ENCODE data around the gene PACRG.
"Not testable (repeated sequence)": the region's sequence is repeated elsewhere in the genome, so short reads cannot be mapped to it uniquely, and the experiment has no call there.

PACRG gene

GRCh38 chr6:162957062-162957461, 229.3 kb downstream of the PACRG start:
- no peak for DNase-seq

- no peak for DNase-seq
Measured at GRCh38 chr6:162960679-162961457, 233.1 kb downstream of the PACRG start.

GRCh38 chr6:162962093-162962492, 234.3 kb downstream of the PACRG start:
- DNase-seq, result no peak

- DNase-seq, result no peak
Measured at GRCh38 chr6:162963861-162964260, 236.1 kb downstream of the PACRG start.

GRCh38 chr6:162964488-162965140, 236.8 kb downstream of the PACRG start:
- peak; percentile 93 for DNase-seq

- no peak for DNase-seq
Measured at GRCh38 chr6:162965366-162965765, 237.6 kb downstream of the PACRG start.

GRCh38 chr6:162970246-162970645, 242.5 kb downstream of the PACRG start:
- no peak for DNase-seq

GRCh38 chr6:162971356-162971755, 243.6 kb downstream of the PACRG start:
- DNase-seq, result no peak

GRCh38 chr6:162973151-162973872, 245.5 kb downstream of the PACRG start:
- DNase-seq, result no peak

GRCh38 chr6:162973980-162974379, 246.2 kb downstream of the PACRG start:
- no peak for DNase-seq

GRCh38 chr6:162974685-162975084, 246.9 kb downstream of the PACRG start:
- DNase-seq, result no peak

- DNase-seq, result no peak
Measured at GRCh38 chr6:162976141-162976540, 248.4 kb downstream of the PACRG start.

- not testable (repeated sequence) for DNase-seq
Measured at GRCh38 chr6:162983234-162983633, 255.5 kb downstream of the PACRG start.

GRCh38 chr6:162998777-162999176, 271.0 kb downstream of the PACRG start:
- no peak for DNase-seq

GRCh38 chr6:162999575-163000285, 272.0 kb downstream of the PACRG start:
- DNase-seq, result no peak

GRCh38 chr6:163001330-163001729, 273.6 kb downstream of the PACRG start:
- DNase-seq, result no peak

- DNase-seq, result no peak
Measured at GRCh38 chr6:163008186-163008585, 280.4 kb downstream of the PACRG start.

- DNase-seq, result no peak
Measured at GRCh38 chr6:163008626-163009025, 280.9 kb downstream of the PACRG start.

GRCh38 chr6:163010145-163010544, 282.4 kb downstream of the PACRG start:
- DNase-seq, result no peak

- no peak for DNase-seq
Measured at GRCh38 chr6:163014736-163015135, 287.0 kb downstream of the PACRG start.

GRCh38 chr6:163017801-163018200, 290.0 kb downstream of the PACRG start:
- DNase-seq, result no peak

GRCh38 chr6:163019926-163020325, 292.2 kb downstream of the PACRG start:
- DNase-seq, result no peak

GRCh38 chr6:163021054-163021453, 293.3 kb downstream of the PACRG start:
- DNase-seq, result no peak
